K562 (cell line): ENCODE data around the gene FGF16. TPM values are rescaled to one million over a fixed set of nuclear protein-coding genes. Genes with fewer than 3 reads are reported as not detected.

ENCODE experiments used
- ATAC-seq: fragments of 200-7000 bp; cut with Tn5 transposase; 3 replicates; pipeline ENCODE4 v1.9.1; 2020; ENCODE audit warnings: moderate library complexity
- BruUV-seq: library from RNA; stranded (reverse); fragments of 400-500 nt; replicated peaks from 2 replicates; lab custom pipeline; 2021; lab: Mats Ljungman, UMichigan
- CTCF ChIA-PET: fragments of 300-600 bp; formaldehyde crosslinking; extraction: SDS; loops from one replicate; lab custom pipeline; 2021; ENCODE audit warnings: low intra/inter-chr PET ratio; lab: Yijun Ruan, JAX
- POLR2A ChIA-PET: fragments of 300-600, 350-650 bp; sonication (Branson Sonifier 250); formaldehyde crosslinking; extraction: SDS; loops from one replicate; lab custom pipeline; 2021; ENCODE audit warnings: antibody characterized with exemption, inconsistent platforms; lab: Yijun Ruan, JAX
- DNase-seq, 4 experiments: peaks; one replicate each; pipeline versions ENCODE4 v3.0.0 to v3.0.0-alpha.2; 2011 to 2018; ENCODE audit warnings: low spot score in 3 of 4, mixed read lengths in 3 of 4; ENCODE audit errors: extremely low read depth in 1 of 4
- FAIRE-seq: peaks from 2 replicates; lab custom pipeline; 2011; peaks lifted over from hg19 to GRCh38; lab: Jason Lieb, UNC
- H2AFZ ChIP-seq: 2 replicates; pipeline ENCODE4 v1.6.0; 2011; ENCODE audit warnings: low read depth, low read length, control low read depth, inconsistent platforms
- H3K27ac ChIP-seq: fragments of 200-600 bp; 3 replicates; pipeline ENCODE4 v1.8.0; 2011; ENCODE audit warnings: low read depth, mild to moderate bottlenecking, control low read depth, inconsistent platforms, low read length, moderate library complexity, mixed read lengths; ENCODE audit errors: extremely low read depth
- H3K27me3 ChIP-seq, 2 experiments: fragments of 300-600 bp in 1 of 2; 2 replicates in 1 of 2; 3 replicates in 1 of 2; pipeline versions ENCODE4 v1.6.0 to v1.8.0; 2011; ENCODE audit warnings: inconsistent platforms in 2 of 2, low read length in 2 of 2, mild to moderate bottlenecking in 1 of 2, mixed read lengths in 1 of 2, moderate library complexity in 1 of 2; ENCODE audit not compliant: control insufficient read depth in 2 of 2, insufficient read depth in 2 of 2
- H3K36me3 ChIP-seq: fragments of 300-600 bp; 3 replicates; pipeline ENCODE4 v1.8.0; 2011; ENCODE audit warnings: mild to moderate bottlenecking, low read length, inconsistent platforms; ENCODE audit not compliant: control insufficient read depth, insufficient read depth
- H3K4me1 ChIP-seq, 2 experiments: fragments of 200-600 bp in 1 of 2; replicated peaks in 1 of 2; 2 replicates in 1 of 2; 3 replicates in 1 of 2; pipeline versions ENCODE4 v1.5.1 to v1.8.0; 2011; ENCODE audit warnings: inconsistent platforms in 2 of 2, low read length in 2 of 2, mild to moderate bottlenecking in 1 of 2, mixed read lengths in 1 of 2, moderate library complexity in 1 of 2; ENCODE audit not compliant: control insufficient read depth in 2 of 2, insufficient read depth in 2 of 2
- H3K4me2 ChIP-seq: 2 replicates; pipeline ENCODE4 v1.6.1; 2011; ENCODE audit warnings: low read length, control low read depth, inconsistent platforms, mixed read lengths; ENCODE audit not compliant: insufficient read depth
- H3K4me3 ChIP-seq: fragments of 200-600 bp; sonication (generic), shearing (Covaris generic); 2 replicates; pipeline ENCODE4 v1.5.1; 2016; ENCODE audit warnings: control low read depth, inconsistent platforms
- H3K79me2 ChIP-seq: fragments of 200-600 bp; 3 replicates; pipeline ENCODE4 v1.8.0; 2011; ENCODE audit warnings: low read length, inconsistent platforms; ENCODE audit not compliant: control insufficient read depth, insufficient read depth
- H3K9ac ChIP-seq, 2 experiments: 2 replicates each; pipeline versions ENCODE4 v1.6.0 to v1.6.1; 2011; ENCODE audit warnings: low read depth in 2 of 2, low read length in 2 of 2, control low read depth in 1 of 2, inconsistent platforms in 1 of 2, mild to moderate bottlenecking in 1 of 2, mixed read lengths in 1 of 2; ENCODE audit not compliant: insufficient read depth in 1 of 2
- H3K9me1 ChIP-seq: one replicate; pipeline ENCODE4 v1.6.0; 2011; ENCODE audit warnings: inconsistent platforms, mild to moderate bottlenecking, low read length, moderate library complexity; ENCODE audit not compliant: control insufficient read depth, insufficient read depth
- H3K9me3 ChIP-seq: replicated peaks from 2 replicates; pipeline ENCODE4 v1.5.1; 2011; ENCODE audit warnings: low read depth, low read length, inconsistent platforms; ENCODE audit not compliant: control insufficient read depth, insufficient read depth
- H4K20me1 ChIP-seq: replicated peaks from 2 replicates; pipeline ENCODE4 v1.6.1; 2011; ENCODE audit warnings: low read length, inconsistent platforms, mixed read lengths; ENCODE audit not compliant: control insufficient read depth, insufficient read depth
- BCL6 ChIP-seq: fragments of 250-450 bp; sonication (Bioruptor Pico); IDR thresholded peaks from 2 replicates; pipeline ENCODE4 v1.4.0; 2020
- BHLHE40 ChIP-seq: IDR thresholded peaks from 2 replicates; pipeline ENCODE4 v1.6.1; 2011; ENCODE audit warnings: low read length, improper control_type of control experiment
- CBX1 ChIP-seq: sonication (generic); IDR thresholded peaks from 2 replicates; pipeline ENCODE4 v1.6.1; 2016; ENCODE audit warnings: antibody characterized with exemption, low read depth, mild to moderate bottlenecking
- RB1 ChIP-seq: fragments of 450-650 bp; IDR thresholded peaks from 2 replicates; pipeline ENCODE4 v1.6.1; 2017; ENCODE audit warnings: low read depth, mild to moderate bottlenecking
- WGBS: fragments of 100-300 bp; shearing (Covaris generic); methylation state at CpG from one replicate; pipeline ENCODE4 v1.1.6; 2016; ENCODE audit warnings: low coverage, mixed read lengths; ENCODE audit not compliant: insufficient coverage; ENCODE audit errors: missing lambda C conversion rate; 5-methylcytosine and 5-hydroxymethylcytosine counted together
- in situ Hi-C: fragments of 300-500 bp; cut with MboI; formaldehyde crosslinking; loops from 4 replicates; pipeline ENCODE4 v1.15.0; 2018; ENCODE audit warnings: inconsistent platforms, mixed read lengths
- intact Hi-C: fragments of 100-400 bp; cut with micrococcal nuclease; formaldehyde crosslinking; loops from 2 replicates; pipeline ENCODE4 v1.14.2; 2022
- polyA plus RNA-seq, 8 experiments: library from polyadenylated mRNA; depleted of rRNA in 4 of 8; stranded (reverse) in 5 of 8; unstranded in 3 of 8; fragments of >200 nt; fragmentation: Nextera tagmentation in 2 of 8; fragmentation: Illumina TruSeq in 1 of 8; extraction: Ambion mirVana in 2 of 8; extraction: Trizol in 1 of 8; gene quantifications; 2 replicates each; pipeline versions ENCODE4 v1.2.1 to v1.2.3, GENCODE V29; 2011 to 2014; ENCODE audit warnings: inconsistent platforms in 1 of 8, missing spikeins in 1 of 8
- total RNA-seq, 7 experiments: library from RNA; depleted of rRNA in 6 of 7; stranded (reverse); fragments of >200 nt in 6 of 7; fragmentation: Illumina TruSeq in 2 of 7; extraction: Trizol in 2 of 7; gene quantifications; 2 replicates each; pipeline versions ENCODE4 v1.2.1 to v1.2.3, GENCODE V29; 2011 to 2021; ENCODE audit warnings: low replicate concordance in 1 of 7
- TF ChIP-seq, protein P1 (sequence below), 2 experiments: fragments of 450-650 bp in 1 of 2; sonication (generic) in 1 of 2; formaldehyde crosslinking in 1 of 2; IDR thresholded peaks in 1 of 2; conservative IDR thresholded peaks in 1 of 2; 2 replicates each; pipeline versions ENCODE4 v1.6.1 to v1.8.1; 2016 to 2023; ENCODE audit warnings: mild to moderate bottlenecking in 2 of 2, moderate library complexity in 2 of 2, inconsistent platforms in 1 of 2, missing genetic modification reagents in 1 of 2
- TF ChIP-seq, protein P2 (sequence below): fragments of 250-450 bp; sonication (Bioruptor Pico); IDR thresholded peaks from 2 replicates; pipeline ENCODE4 v1.5.0; 2021; ENCODE audit warnings: mild to moderate bottlenecking, borderline replicate concordance

The FGF16 gene
- total and polyA plus RNA-seq, 9 of the 15 experiments (the other 6 are each of a cell fraction or from before 2014, with no cell fraction given), result not detected

DNA sequence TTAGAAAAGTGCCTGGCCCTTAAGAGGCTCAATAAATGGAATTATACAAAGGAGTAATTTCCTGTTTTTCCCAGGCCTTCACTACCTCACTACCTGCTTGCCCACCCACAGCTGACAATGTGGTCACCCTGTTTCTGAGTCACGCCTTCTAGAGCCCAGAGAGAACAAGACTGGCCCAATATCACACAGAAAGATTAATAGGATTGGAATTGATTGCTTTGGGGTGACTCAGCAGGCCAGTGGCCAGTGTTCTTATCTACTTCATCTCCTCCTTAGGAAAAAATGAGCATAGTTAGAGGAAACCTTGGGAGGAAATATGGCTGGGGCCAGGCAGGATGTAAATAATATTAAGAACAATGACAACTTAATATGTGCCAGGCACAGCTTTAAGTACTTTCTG, 4.5 kb upstream of the FGF16 start (continued):
- TF ChIP-seq, protein P1, sequence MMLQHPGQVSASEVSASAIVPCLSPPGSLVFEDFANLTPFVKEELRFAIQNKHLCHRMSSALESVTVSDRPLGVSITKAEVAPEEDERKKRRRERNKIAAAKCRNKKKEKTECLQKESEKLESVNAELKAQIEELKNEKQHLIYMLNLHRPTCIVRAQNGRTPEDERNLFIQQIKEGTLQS (IDR thresholded peaks at IDR 0.05), result peak; percentile 21; the same call in 1 of the 2 replicates
- TF ChIP-seq, protein P1 (CRISPR knock-in tag; conservative IDR thresholded peaks at IDR 0.05), result no peak
- TF ChIP-seq BHLHE40, result no peak
- TF ChIP-seq CBX1, result no peak

DNA sequence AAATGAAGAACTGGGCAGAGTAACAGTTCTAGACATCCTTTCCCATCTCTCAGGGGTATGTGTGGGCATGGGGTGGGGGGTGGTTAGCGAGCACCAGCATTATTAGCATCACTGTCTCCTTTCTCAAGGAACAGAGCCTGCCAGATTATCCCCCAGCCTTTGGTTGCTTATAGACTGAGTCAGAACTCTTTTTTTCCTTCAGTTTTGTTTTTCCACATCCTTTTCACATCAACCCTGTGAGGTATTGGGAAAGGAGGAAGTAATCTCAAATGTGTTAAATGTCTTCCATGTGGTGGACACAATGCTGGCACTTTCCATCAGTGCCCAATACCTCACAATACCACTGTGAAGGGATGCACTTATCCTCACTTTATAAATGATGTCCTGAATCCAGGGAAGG, 3.1 kb upstream of the FGF16 start:
- H3K9me1 ChIP-seq, result no peaks in the 10 kb centered on the region
- no peak for ATAC-seq
- BruUV-seq, result no TSS peak
- no peak for DNase-seq
- peaks cover 0 to 5% of the 10 kb centered on the region in 2 experiments; a peak in 2 of 5 replicates for H3K4me1 ChIP-seq
- no peak overlapping the region for H2AFZ ChIP-seq
- FAIRE-seq, result no peak
- ChIA-PET POLR2A (no interaction called here), CTCF (no interaction called here)
- H3K4me2 ChIP-seq, result no peak overlapping the region
- no peaks in the 10 kb centered on the region for H3K79me2 ChIP-seq
- H3K4me3 ChIP-seq, result no peak overlapping the region
- H3K27ac ChIP-seq, result no peak overlapping the region
- TF ChIP-seq RB1 (no peak), BCL6 (CRISPR knock-in tag) (no peak)
- TF ChIP-seq, protein P2, sequence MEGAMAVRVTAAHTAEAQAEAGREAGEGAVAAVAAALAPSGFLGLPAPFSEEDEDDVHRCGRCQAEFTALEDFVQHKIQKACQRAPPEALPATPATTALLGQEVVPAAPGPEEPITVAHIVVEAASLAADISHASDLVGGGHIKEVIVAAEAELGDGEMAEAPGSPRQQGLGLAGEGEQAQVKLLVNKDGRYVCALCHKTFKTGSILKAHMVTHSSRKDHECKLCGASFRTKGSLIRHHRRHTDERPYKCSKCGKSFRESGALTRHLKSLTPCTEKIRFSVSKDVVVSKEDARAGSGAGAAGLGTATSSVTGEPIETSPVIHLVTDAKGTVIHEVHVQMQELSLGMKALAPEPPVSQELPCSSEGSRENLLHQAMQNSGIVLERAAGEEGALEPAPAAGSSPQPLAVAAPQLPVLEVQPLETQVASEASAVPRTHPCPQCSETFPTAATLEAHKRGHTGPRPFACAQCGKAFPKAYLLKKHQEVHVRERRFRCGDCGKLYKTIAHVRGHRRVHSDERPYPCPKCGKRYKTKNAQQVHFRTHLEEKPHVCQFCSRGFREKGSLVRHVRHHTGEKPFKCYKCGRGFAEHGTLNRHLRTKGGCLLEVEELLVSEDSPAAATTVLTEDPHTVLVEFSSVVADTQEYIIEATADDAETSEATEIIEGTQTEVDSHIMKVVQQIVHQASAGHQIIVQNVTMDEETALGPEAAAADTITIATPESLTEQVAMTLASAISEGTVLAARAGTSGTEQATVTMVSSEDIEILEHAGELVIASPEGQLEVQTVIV (CRISPR knock-in tag), result no peak
- intact Hi-C loops, result loop anchor here (10.0 kb wide), 1 partner anchor 451 kb away; the partner anchor contains the start of genes COX7B and MAGT1
- no peaks in the 10 kb centered on the region for H4K20me1 ChIP-seq
- no peak overlapping the region for H3K9ac ChIP-seq
- H3K9me3 ChIP-seq, result no peaks in the 10 kb centered on the region
- peaks cover 0 to 4% of the 10 kb centered on the region in 2 experiments; a peak in 1 of 5 replicates for H3K27me3 ChIP-seq
- no CpG with 5 or more reads among the region's 1 CpG for WGBS
- H3K36me3 ChIP-seq, result no peaks in the 10 kb centered on the region
- in situ Hi-C loops, result no loop called here
